H9 (cell line): Measurements from ENCODE around the gene GMEB1. TPM values are rescaled to one million over a fixed set of nuclear protein-coding genes. Genes with fewer than 3 reads are reported as not detected.

Source experiments
- DNase-seq: peaks from one replicate; pipeline ENCODE4 v3.0.0-alpha.2; 2017
- H2AFZ ChIP-seq: one replicate; pipeline ENCODE4 v1.6.1; 2013; ENCODE audit warnings: mild to moderate bottlenecking, low read length, control low read depth, moderate library complexity
- H2AK5ac ChIP-seq: 2 replicates; pipeline ENCODE4 v1.6.1; 2013; ENCODE audit warnings: low read length, control low read depth, mixed read lengths; ENCODE audit not compliant: insufficient read length
- H2BK120ac ChIP-seq: one replicate; pipeline ENCODE4 v1.6.1; 2013; ENCODE audit warnings: low read depth, mild to moderate bottlenecking, low read length, control low read depth, inconsistent platforms; ENCODE audit not compliant: poor library complexity, severe bottlenecking
- H2BK12ac ChIP-seq: 2 replicates; pipeline ENCODE4 v1.6.1; 2013; ENCODE audit warnings: low read length, control low read depth, mixed read lengths, low read depth; ENCODE audit not compliant: insufficient read length
- H2BK15ac ChIP-seq: 2 replicates; pipeline ENCODE4 v1.6.1; 2013; ENCODE audit warnings: low read depth, low read length, control low read depth
- H2BK20ac ChIP-seq: one replicate; pipeline ENCODE4 v1.6.1; 2013; ENCODE audit warnings: low read depth, mild to moderate bottlenecking, low read length, control low read depth, inconsistent platforms; ENCODE audit not compliant: poor library complexity, severe bottlenecking
- H2BK5ac ChIP-seq: 2 replicates; pipeline ENCODE4 v1.6.1; 2013; ENCODE audit warnings: low read length, control low read depth, mixed read lengths; ENCODE audit not compliant: insufficient read length
- H3K14ac ChIP-seq: 2 replicates; pipeline ENCODE4 v1.6.1; 2013; ENCODE audit warnings: low read length, control low read depth; ENCODE audit not compliant: insufficient read depth
- H3K18ac ChIP-seq: 2 replicates; pipeline ENCODE4 v1.6.1; 2013; ENCODE audit warnings: low read depth, mild to moderate bottlenecking, mixed read lengths, low read length, control low read depth; ENCODE audit not compliant: insufficient read length
- H3K23ac ChIP-seq: 2 replicates; pipeline ENCODE4 v1.6.1; 2013; ENCODE audit warnings: low read length, control low read depth, mixed read lengths, low read depth; ENCODE audit not compliant: insufficient read length
- H3K23me2 ChIP-seq: 2 replicates; pipeline ENCODE4 v1.6.1; 2013; ENCODE audit warnings: low read depth, mild to moderate bottlenecking, mixed read lengths, low read length, control low read depth; ENCODE audit not compliant: insufficient read length, poor library complexity, severe bottlenecking
- H3K27ac ChIP-seq: 2 replicates; pipeline ENCODE4 v1.5.1; 2013; ENCODE audit warnings: low read length, control low read depth, mixed read lengths, low read depth; ENCODE audit not compliant: insufficient read length
- H3K27me3 ChIP-seq: 2 replicates; pipeline ENCODE4 v1.6.1; 2013; ENCODE audit warnings: low read length, control low read depth, inconsistent platforms; ENCODE audit not compliant: insufficient read depth
- H3K4ac ChIP-seq: 2 replicates; pipeline ENCODE4 v1.6.1; 2013; ENCODE audit warnings: low read depth, mild to moderate bottlenecking, control low read depth, inconsistent platforms, low read length, moderate library complexity
- H3K4me1 ChIP-seq: 2 replicates; pipeline ENCODE4 v1.6.1; 2013; ENCODE audit warnings: low read length, control low read depth, inconsistent platforms; ENCODE audit not compliant: insufficient read depth
- H3K4me2 ChIP-seq: 2 replicates; pipeline ENCODE4 v1.6.1; 2013; ENCODE audit warnings: low read length, control low read depth, mixed read lengths; ENCODE audit not compliant: insufficient read length, insufficient read depth
- H3K56ac ChIP-seq: 2 replicates; pipeline ENCODE4 v1.6.1; 2013; ENCODE audit warnings: low read depth, mild to moderate bottlenecking, mixed read lengths, low read length, control low read depth; ENCODE audit not compliant: insufficient read length
- H3K79me1 ChIP-seq: 2 replicates; pipeline ENCODE4 v1.6.1; 2013; ENCODE audit warnings: low read depth, mild to moderate bottlenecking, moderate library complexity, low read length, control low read depth, inconsistent platforms; ENCODE audit not compliant: insufficient read depth, poor library complexity, severe bottlenecking
- H3K79me2 ChIP-seq: 2 replicates; pipeline ENCODE4 v1.6.1; 2013; ENCODE audit warnings: low read length, control low read depth, inconsistent platforms; ENCODE audit not compliant: insufficient read depth
- H3K9ac ChIP-seq: 2 replicates; pipeline ENCODE4 v1.6.1; 2013; ENCODE audit warnings: low read length, control low read depth, mixed read lengths; ENCODE audit not compliant: insufficient read length; ENCODE audit errors: extremely low read depth
- H3K9me3 ChIP-seq: one replicate; pipeline ENCODE4 v1.6.1; 2013; ENCODE audit warnings: low read depth, low read length, inconsistent platforms; ENCODE audit not compliant: control insufficient read depth
- H3T11ph ChIP-seq: one replicate; pipeline ENCODE4 v1.6.1; 2013; ENCODE audit warnings: mild to moderate bottlenecking, low read length, control low read depth, inconsistent platforms
- H4K20me1 ChIP-seq: one replicate; pipeline ENCODE4 v1.6.1; 2013; ENCODE audit not compliant: control insufficient read depth, insufficient read length, insufficient read depth
- H4K5ac ChIP-seq: 2 replicates; pipeline ENCODE4 v1.6.1; 2013; ENCODE audit warnings: low read depth, mild to moderate bottlenecking, mixed read lengths, low read length, control low read depth; ENCODE audit not compliant: insufficient read length
- H4K8ac ChIP-seq: replicated peaks from 2 replicates; pipeline ENCODE4 v1.6.1; 2013; ENCODE audit warnings: low read length, control low read depth, mixed read lengths, low read depth; ENCODE audit not compliant: insufficient read length
- H4K91ac ChIP-seq: 2 replicates; pipeline ENCODE4 v1.6.1; 2013; ENCODE audit warnings: low read depth, mild to moderate bottlenecking, moderate library complexity, mixed read lengths, low read length, control low read depth; ENCODE audit not compliant: insufficient read length
- H3K27ac Mint-ChIP-seq, 3 experiments: 2 replicates in 2 of 3; 3 replicates in 1 of 3; pipeline ENCODE4 v1.8.0; 2020 to 2021; ENCODE audit warnings: mixed read lengths in 3 of 3, mild to moderate bottlenecking in 1 of 3, moderate library complexity in 1 of 3
- H3K27me3 Mint-ChIP-seq: 2 replicates; pipeline ENCODE4 v1.8.0; 2021; ENCODE audit warnings: low read depth, mild to moderate bottlenecking, moderate library complexity, mixed read lengths
- H3K36me3 Mint-ChIP-seq, 3 experiments: 2 replicates in 2 of 3; 3 replicates in 1 of 3; pipeline ENCODE4 v1.8.0; 2020 to 2021; ENCODE audit warnings: low read depth in 3 of 3, mixed read lengths in 3 of 3; ENCODE audit not compliant: insufficient read depth in 1 of 3
- H3K4me1 Mint-ChIP-seq, 2 experiments: 2 replicates each; pipeline ENCODE4 v1.8.0; 2020; ENCODE audit warnings: mixed read lengths in 2 of 2
- H3K4me3 Mint-ChIP-seq, 2 experiments: 2 replicates in 1 of 2; 3 replicates in 1 of 2; pipeline ENCODE4 v1.8.0; 2020 to 2021; ENCODE audit warnings: mild to moderate bottlenecking in 2 of 2, mixed read lengths in 2 of 2, moderate library complexity in 1 of 2
- H3K9me3 Mint-ChIP-seq, 2 experiments: 2 replicates in 1 of 2; 3 replicates in 1 of 2; pipeline ENCODE4 v1.8.0; 2020; ENCODE audit warnings: mild to moderate bottlenecking in 2 of 2, mixed read lengths in 2 of 2, moderate library complexity in 1 of 2
- WGBS: extraction: QIAGEN DNeasy Blood & Tissue Kit; methylation state at CpG from one replicate; pipeline ENCODE4 v1.1.7; 2013; ENCODE audit warnings: missing lambda C conversion rate, low lambda C conversion rate, mixed read lengths; ENCODE audit not compliant: insufficient read length; ENCODE audit errors: extremely low coverage; 5-methylcytosine and 5-hydroxymethylcytosine counted together
- total RNA-seq: library from RNA; stranded (reverse); gene quantifications from 2 replicates; pipeline ENCODE4 v1.2.1, GENCODE V29; 2021
- TF ChIP-seq, protein P1 (sequence below): fragments of 200-600 bp; sonication (generic); conservative IDR thresholded peaks from 3 replicates; pipeline ENCODE4 v1.8.0; 2021; ENCODE audit warnings: antibody characterized with exemption, mild to moderate bottlenecking

The GMEB1 gene
- total RNA-seq, 1 experiment from 2014 or later, result 17.0 TPM

DNA sequence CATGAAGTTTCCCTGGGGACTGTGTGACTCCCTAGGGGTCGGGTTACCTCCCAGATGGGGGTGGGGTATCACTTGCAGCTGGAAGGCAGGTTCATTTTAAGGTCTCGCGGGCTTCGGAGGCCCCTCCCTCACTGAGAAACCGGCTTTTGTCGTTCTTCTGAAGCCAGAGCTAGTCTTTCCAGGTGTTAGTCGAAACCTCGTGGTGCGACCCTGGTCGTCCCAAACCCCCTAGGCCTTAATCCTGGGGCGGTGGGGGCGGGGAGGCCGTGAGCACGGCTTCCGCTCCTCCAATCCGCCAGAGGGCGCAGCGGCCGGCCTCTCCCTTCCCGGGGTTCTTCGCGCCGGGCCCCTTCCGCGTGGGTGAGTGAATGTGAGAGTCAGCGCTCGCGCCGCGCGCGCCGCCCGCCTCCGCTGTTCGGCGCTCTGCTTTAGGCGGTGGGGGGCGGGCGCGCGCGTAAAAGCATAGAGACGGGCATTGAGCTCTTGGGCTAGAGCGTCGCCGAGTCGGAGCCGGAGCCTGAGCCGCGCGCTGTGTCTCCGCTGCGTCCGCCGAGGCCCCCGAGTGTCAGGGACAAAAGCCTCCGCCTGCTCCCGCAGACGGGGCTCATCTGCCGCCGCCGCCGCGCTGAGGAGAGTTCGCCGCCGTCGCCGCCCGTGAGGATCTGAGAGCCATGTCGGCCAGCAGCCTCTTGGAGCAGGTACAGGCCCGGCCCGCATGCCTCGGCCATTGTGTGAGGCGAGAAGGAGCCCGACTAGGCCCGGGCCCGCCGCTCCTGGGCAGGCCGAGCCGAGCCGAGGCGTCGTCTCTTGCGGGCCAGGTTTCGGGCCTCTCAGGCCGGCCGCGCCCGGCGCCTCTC is 68.1 kb downstream of the GMEB1 start, which contains the start of gene YTHDF2:
Gene YTHDF2 (plus strand): TSS at position 491 of the 857 bp plus-strand sequence. CDS start 181 bp downstream, at position 672.
- Histone ChIP-seq H3K79me1 (no peaks in the 10 kb centered on the region), H2BK5ac (peak within 1 kb of the TSS; percentile 76), H3K23me2 (no peaks in the 10 kb centered on the region), H3K27ac (peak within 1 kb of the TSS; percentile 81), H3K56ac (peak within 1 kb of the TSS; percentile 51), H2BK12ac (no peak within 1 kb of the TSS), H4K20me1 (no peaks in the 10 kb centered on the region), H2AFZ (no peak within 1 kb of the TSS), H3K23ac (no peak within 1 kb of the TSS), H2BK15ac (no peak within 1 kb of the TSS; the same call in 1 of the 2 replicates), H3K18ac (peak within 1 kb of the TSS; percentile 93), H3K9ac (peak within 1 kb of the TSS; percentile 98), H3K14ac (peak within 1 kb of the TSS; percentile 96), H2BK120ac (peak within 1 kb of the TSS; percentile 29), H4K91ac (peak within 1 kb of the TSS; percentile 97), H2BK20ac (no peak within 1 kb of the TSS), H3K9me3 (no peaks in the 10 kb centered on the region), H3K4ac (peak within 1 kb of the TSS; percentile 91), H3K27me3 (no peaks in the 10 kb centered on the region), H3K4me2 (peak within 1 kb of the TSS; percentile 73), H3K79me2 (peaks cover 25% of the 10 kb centered on the region; the same call in 1 of the 2 replicates), H2AK5ac (peak within 1 kb of the TSS; percentile 44), H4K5ac (peak within 1 kb of the TSS; percentile 91), H3K4me1 (no peaks in the 10 kb centered on the region; the same call in 1 of the 2 replicates), H3T11ph (no peak within 1 kb of the TSS), H4K8ac (no peak within 1 kb of the TSS)
- no CpG with 5 or more reads among the region's 92 CpGs for WGBS
- peak within 1 kb of the TSS; percentile 94 to 97 for H3K4me3 Mint-ChIP-seq
- TF ChIP-seq, protein P1, sequence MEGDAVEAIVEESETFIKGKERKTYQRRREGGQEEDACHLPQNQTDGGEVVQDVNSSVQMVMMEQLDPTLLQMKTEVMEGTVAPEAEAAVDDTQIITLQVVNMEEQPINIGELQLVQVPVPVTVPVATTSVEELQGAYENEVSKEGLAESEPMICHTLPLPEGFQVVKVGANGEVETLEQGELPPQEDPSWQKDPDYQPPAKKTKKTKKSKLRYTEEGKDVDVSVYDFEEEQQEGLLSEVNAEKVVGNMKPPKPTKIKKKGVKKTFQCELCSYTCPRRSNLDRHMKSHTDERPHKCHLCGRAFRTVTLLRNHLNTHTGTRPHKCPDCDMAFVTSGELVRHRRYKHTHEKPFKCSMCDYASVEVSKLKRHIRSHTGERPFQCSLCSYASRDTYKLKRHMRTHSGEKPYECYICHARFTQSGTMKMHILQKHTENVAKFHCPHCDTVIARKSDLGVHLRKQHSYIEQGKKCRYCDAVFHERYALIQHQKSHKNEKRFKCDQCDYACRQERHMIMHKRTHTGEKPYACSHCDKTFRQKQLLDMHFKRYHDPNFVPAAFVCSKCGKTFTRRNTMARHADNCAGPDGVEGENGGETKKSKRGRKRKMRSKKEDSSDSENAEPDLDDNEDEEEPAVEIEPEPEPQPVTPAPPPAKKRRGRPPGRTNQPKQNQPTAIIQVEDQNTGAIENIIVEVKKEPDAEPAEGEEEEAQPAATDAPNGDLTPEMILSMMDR, result peak; percentile 97
- peaks cover 33 to 44% (median 38%) of the 10 kb centered on the region in 3 experiments for H3K36me3 Mint-ChIP-seq
- H3K9me3 Mint-ChIP-seq, result peaks cover 0 to 3% of the 10 kb centered on the region in 2 experiments; a peak in 2 of 5 replicates
- no peaks in the 10 kb centered on the region; the same call in 1 of the 2 replicates for H3K27me3 Mint-ChIP-seq
- peak; percentile 98 for DNase-seq
- peak within 1 kb of the TSS; percentile 99 to 100 (median 100) for H3K27ac Mint-ChIP-seq
- peaks cover 39 to 40% of the 10 kb centered on the region in 2 experiments for H3K4me1 Mint-ChIP-seq
